ENCODE measurements around the gene DNAJC5G. TPM values are rescaled to one million over a fixed set of nuclear protein-coding genes. Genes with fewer than 3 reads are reported as not detected.

DNAJC5G gene
- total RNA-seq, 1 experiment from 2014 or later, result 0.37 TPM

GRCh38 chr2:27255187-27255586 lies 20.0 kb upstream of the DNAJC5G start:
- H3K18ac ChIP-seq (ENCODE audit: insufficient read length, low read depth, low read length), result no peak overlapping the region
- no peak overlapping the region for H2BK5ac ChIP-seq (ENCODE audit: insufficient read length, low read length)
- H2BK120ac ChIP-seq (ENCODE audit: low read depth, low read length, poor library complexity, severe bottlenecking), result no peak overlapping the region
- no peak overlapping the region for H2AFZ ChIP-seq (ENCODE audit: low read length)
- no peak overlapping the region for H3T11ph ChIP-seq (ENCODE audit: low read length)
- no peaks in the 10 kb centered on the region for H3K23me2 ChIP-seq (ENCODE audit: insufficient read length, low read depth, low read length, poor library complexity, severe bottlenecking)
- no peak overlapping the region for H3K4me2 ChIP-seq (ENCODE audit: insufficient read depth, insufficient read length, low read length)
- H2BK12ac ChIP-seq (ENCODE audit: insufficient read length, low read depth, low read length), result no peak overlapping the region
- no peaks in the 10 kb centered on the region for H3K9me3 Mint-ChIP-seq
- no peak overlapping the region for H2AK5ac ChIP-seq (ENCODE audit: insufficient read length, low read length)
- H4K91ac ChIP-seq (ENCODE audit: insufficient read length, low read depth, low read length), result no peak overlapping the region
- H3K9me3 ChIP-seq (ENCODE audit: control insufficient read depth, low read depth, low read length), result no peaks in the 10 kb centered on the region
- no peak overlapping the region for H3K4ac ChIP-seq (ENCODE audit: low read depth, low read length)
- H3K79me1 ChIP-seq (ENCODE audit: insufficient read depth, low read depth, low read length, poor library complexity, severe bottlenecking), result no peaks in the 10 kb centered on the region
- peaks cover 64% of the 10 kb centered on the region for H3K27me3 Mint-ChIP-seq (ENCODE audit: low read depth)
- no peak overlapping the region for H3K23ac ChIP-seq (ENCODE audit: insufficient read length, low read depth, low read length)
- no peaks in the 10 kb centered on the region for H3K36me3 Mint-ChIP-seq (ENCODE audit: insufficient read depth in 1 of 3, low read depth in 3 of 3)
- H3K27me3 ChIP-seq (ENCODE audit: insufficient read depth, low read length), result no peaks in the 10 kb centered on the region; the same call in 1 of the 2 replicates
- no peaks in the 10 kb centered on the region for H3K79me2 ChIP-seq (ENCODE audit: insufficient read depth, low read length)
- no peak overlapping the region for H2BK15ac ChIP-seq (ENCODE audit: low read depth, low read length)
- no peak overlapping the region; a peak in 1 of 5 replicates for H3K4me3 Mint-ChIP-seq
- H3K4me1 ChIP-seq (ENCODE audit: insufficient read depth, low read length), result no peaks in the 10 kb centered on the region
- no peaks in the 10 kb centered on the region for H4K20me1 ChIP-seq (ENCODE audit: control insufficient read depth, insufficient read depth, insufficient read length)
- 0 out of 7 replicates have a peak overlapping the region, but pooled peaks of 1 of the 3 experiments have one; percentile 41 for H3K27ac Mint-ChIP-seq
- no peak overlapping the region for H3K56ac ChIP-seq (ENCODE audit: insufficient read length, low read depth, low read length)
- WGBS (ENCODE audit: extremely low coverage, insufficient read length, low lambda C conversion rate), result no CpG with 5 or more reads among the region's 13 CpGs
- H2BK20ac ChIP-seq (ENCODE audit: low read depth, low read length, poor library complexity, severe bottlenecking), result no peak overlapping the region
- H3K9ac ChIP-seq (ENCODE audit: extremely low read depth, insufficient read length, low read length), result no peak overlapping the region
- TF ChIP-seq CTCF (conservative IDR thresholded peaks at IDR 0.05), result no peak
- H4K8ac ChIP-seq (replicated peaks; ENCODE audit: insufficient read length, low read depth, low read length), result no peak overlapping the region
- H3K27ac ChIP-seq (ENCODE audit: insufficient read length, low read depth, low read length), result no peak overlapping the region
- peaks cover 16 to 18% of the 10 kb centered on the region in 2 experiments for H3K4me1 Mint-ChIP-seq
- no peak overlapping the region for H4K5ac ChIP-seq (ENCODE audit: insufficient read length, low read depth, low read length)
- H3K14ac ChIP-seq (ENCODE audit: insufficient read depth, low read length), result no peak overlapping the region
- no peak for DNase-seq
